ENCODE data around the gene NEDD4L.

Gene NEDD4L

GRCh38 chr18:58223717-58224424, 179.8 kb downstream of the NEDD4L start:
- peak; percentile 87 to 94 for DNase-seq
- Histone ChIP-seq H3K23ac (ENCODE audit: low read length) (no peak overlapping the region), H3K79me1 (ENCODE audit: low read length) (peaks cover 5% of the 10 kb centered on the region), H3K9me3 (ENCODE audit: insufficient read depth, low read depth, low read length) (no peaks in the 10 kb centered on the region), H3K27me3 (ENCODE audit: insufficient read depth, low read length) (no peaks in the 10 kb centered on the region), H2BK120ac (ENCODE audit: insufficient read depth, low read length, poor library complexity) (peak overlapping the region; percentile 36), H3K9ac (ENCODE audit: low read length) (no peak overlapping the region), H3K27ac (ENCODE audit: low read depth, low read length) (peak overlapping the region; percentile 79), H3K79me2 (ENCODE audit: control insufficient read depth, insufficient read depth, low read length, poor library complexity) (peaks cover 4% of the 10 kb centered on the region), H3K14ac (ENCODE audit: low read length) (peak overlapping the region; percentile 59), H2BK12ac (ENCODE audit: low read length) (peak overlapping the region; percentile 56), H3K4me3 (ENCODE audit: low read depth, low read length) (no peak overlapping the region), H3K4ac (ENCODE audit: low read depth, low read length) (peak overlapping the region; percentile 60), H4K12ac (ENCODE audit: low read depth, low read length) (peak overlapping the region; percentile 0), H3K36me3 (ENCODE audit: control insufficient read depth in 1 of 2, insufficient read depth in 2 of 2, low read length in 2 of 2) (no peaks in the 10 kb centered on the region), H3K4me2 (ENCODE audit: low read length) (peak overlapping the region; percentile 53), H2AK5ac (ENCODE audit: low read length) (no peak overlapping the region), H2BK5ac (ENCODE audit: low read depth, low read length, poor library complexity) (peak overlapping the region; percentile 13), H4K91ac (ENCODE audit: low read depth, low read length) (peak overlapping the region; percentile 16), H4K8ac (ENCODE audit: low read depth, low read length) (no peak overlapping the region), H3K4me1 (ENCODE audit: control insufficient read depth in 1 of 2, insufficient read depth in 2 of 2, low read length in 2 of 2) (peaks cover 17 to 24% of the 10 kb centered on the region in 2 experiments), H2AFZ (ENCODE audit: insufficient read depth, low read length, poor library complexity) (peak overlapping the region; percentile 47), H3K18ac (ENCODE audit: low read length) (peak overlapping the region; percentile 38)
- no CpG with 5 or more reads among the region's 15 CpGs for WGBS (ENCODE audit: extremely low coverage, insufficient coverage, insufficient read length)

- H3K4me3 ChIP-seq (ENCODE audit: low read depth, low read length) = no peak overlapping the region
- no peaks in the 10 kb centered on the region for H3K27me3 ChIP-seq (ENCODE audit: insufficient read depth, low read length)
- H4K12ac ChIP-seq (ENCODE audit: low read depth, low read length) = no peak overlapping the region
- H3K4me2 ChIP-seq (ENCODE audit: low read length) = peak overlapping the region; percentile 53
- no peak overlapping the region for H2AFZ ChIP-seq (ENCODE audit: insufficient read depth, low read length, poor library complexity)
- DNase-seq = no peak
- no peak overlapping the region for H3K14ac ChIP-seq (ENCODE audit: low read length)
- H3K9ac ChIP-seq (ENCODE audit: low read length) = no peak overlapping the region
- H3K79me1 ChIP-seq (ENCODE audit: low read length) = peaks cover 5% of the 10 kb centered on the region
- no peak overlapping the region for H3K18ac ChIP-seq (ENCODE audit: low read length)
- no peaks in the 10 kb centered on the region for H3K9me3 ChIP-seq (ENCODE audit: insufficient read depth, low read depth, low read length)
- H2AK5ac ChIP-seq (ENCODE audit: low read length) = no peak overlapping the region
- H3K36me3 ChIP-seq (ENCODE audit: control insufficient read depth in 1 of 2, insufficient read depth in 2 of 2, low read length in 2 of 2) = no peaks in the 10 kb centered on the region
- peaks cover 4% of the 10 kb centered on the region for H3K79me2 ChIP-seq (ENCODE audit: control insufficient read depth, insufficient read depth, low read length, poor library complexity)
- no peak overlapping the region for H4K91ac ChIP-seq (ENCODE audit: low read depth, low read length)
- peak overlapping the region; percentile 27 for H3K4ac ChIP-seq (ENCODE audit: low read depth, low read length)
- H2BK5ac ChIP-seq (ENCODE audit: low read depth, low read length, poor library complexity) = no peak overlapping the region
- H2BK12ac ChIP-seq (ENCODE audit: low read length) = no peak overlapping the region
- H3K4me1 ChIP-seq (ENCODE audit: control insufficient read depth in 1 of 2, insufficient read depth in 2 of 2, low read length in 2 of 2) = peaks cover 17 to 24% of the 10 kb centered on the region in 2 experiments
- peak overlapping the region; percentile 36 for H2BK120ac ChIP-seq (ENCODE audit: insufficient read depth, low read length, poor library complexity)
- peak overlapping the region; percentile 79 for H3K27ac ChIP-seq (ENCODE audit: low read depth, low read length)
- H3K23ac ChIP-seq (ENCODE audit: low read length) = no peak overlapping the region
- no CpG with 5 or more reads among the region's 2 CpGs for WGBS (ENCODE audit: extremely low coverage, insufficient coverage, insufficient read length)
- H4K8ac ChIP-seq (ENCODE audit: low read depth, low read length) = no peak overlapping the region
Observed at GRCh38 chr18:58224425-58224750, 180.4 kb downstream of the NEDD4L start.

GRCh38 chr18:58225101-58225500, 181.1 kb downstream of the NEDD4L start:
- no peak overlapping the region for H4K12ac ChIP-seq (ENCODE audit: low read depth, low read length)
- no peak overlapping the region for H3K23ac ChIP-seq (ENCODE audit: low read length)
- no peak overlapping the region for H3K14ac ChIP-seq (ENCODE audit: low read length)
- H3K36me3 ChIP-seq (ENCODE audit: control insufficient read depth in 1 of 2, insufficient read depth in 2 of 2, low read length in 2 of 2) = no peaks in the 10 kb centered on the region
- no peak overlapping the region for H2AFZ ChIP-seq (ENCODE audit: insufficient read depth, low read length, poor library complexity)
- peaks cover 5% of the 10 kb centered on the region for H3K79me1 ChIP-seq (ENCODE audit: low read length)
- H3K79me2 ChIP-seq (ENCODE audit: control insufficient read depth, insufficient read depth, low read length, poor library complexity) = peaks cover 4% of the 10 kb centered on the region
- no peak overlapping the region for H2BK120ac ChIP-seq (ENCODE audit: insufficient read depth, low read length, poor library complexity)
- H3K27ac ChIP-seq (ENCODE audit: low read depth, low read length) = no peak overlapping the region
- no peak overlapping the region for H3K4me3 ChIP-seq (ENCODE audit: low read depth, low read length)
- no peak overlapping the region for H2BK12ac ChIP-seq (ENCODE audit: low read length)
- peak overlapping the region; percentile 72 for H3K4ac ChIP-seq (ENCODE audit: low read depth, low read length)
- H3K9me3 ChIP-seq (ENCODE audit: insufficient read depth, low read depth, low read length) = no peaks in the 10 kb centered on the region
- H3K4me1 ChIP-seq (ENCODE audit: control insufficient read depth in 1 of 2, insufficient read depth in 2 of 2, low read length in 2 of 2) = peaks cover 17 to 24% of the 10 kb centered on the region in 2 experiments
- no peak overlapping the region for H2AK5ac ChIP-seq (ENCODE audit: low read length)
- H4K8ac ChIP-seq (ENCODE audit: low read depth, low read length) = no peak overlapping the region
- WGBS (ENCODE audit: extremely low coverage, insufficient coverage, insufficient read length) = no CpG with 5 or more reads among the region's 6 CpGs
- no peaks in the 10 kb centered on the region for H3K27me3 ChIP-seq (ENCODE audit: insufficient read depth, low read length)
- no peak overlapping the region for H3K4me2 ChIP-seq (ENCODE audit: low read length)
- DNase-seq = peak in 1 of 2 donors; percentile 40
- H3K18ac ChIP-seq (ENCODE audit: low read length) = no peak overlapping the region
- H4K91ac ChIP-seq (ENCODE audit: low read depth, low read length) = no peak overlapping the region
- no peak overlapping the region for H2BK5ac ChIP-seq (ENCODE audit: low read depth, low read length, poor library complexity)
- no peak overlapping the region for H3K9ac ChIP-seq (ENCODE audit: low read length)

GRCh38 chr18:58226429-58226828, 182.4 kb downstream of the NEDD4L start:
- H3K4me2 ChIP-seq (ENCODE audit: low read length) = no peak overlapping the region
- no peak overlapping the region for H2BK5ac ChIP-seq (ENCODE audit: low read depth, low read length, poor library complexity)
- H3K23ac ChIP-seq (ENCODE audit: low read length) = no peak overlapping the region
- no peak overlapping the region for H3K14ac ChIP-seq (ENCODE audit: low read length)
- H2AFZ ChIP-seq (ENCODE audit: insufficient read depth, low read length, poor library complexity) = no peak overlapping the region
- H4K91ac ChIP-seq (ENCODE audit: low read depth, low read length) = no peak overlapping the region
- H3K9ac ChIP-seq (ENCODE audit: low read length) = no peak overlapping the region
- no CpG with 5 or more reads among the region's 3 CpGs for WGBS (ENCODE audit: extremely low coverage, insufficient coverage, insufficient read length)
- peaks cover 5% of the 10 kb centered on the region for H3K79me2 ChIP-seq (ENCODE audit: control insufficient read depth, insufficient read depth, low read length, poor library complexity)
- no peak overlapping the region for H3K4me3 ChIP-seq (ENCODE audit: low read depth, low read length)
- H2BK12ac ChIP-seq (ENCODE audit: low read length) = no peak overlapping the region
- H3K4me1 ChIP-seq (ENCODE audit: control insufficient read depth in 1 of 2, insufficient read depth in 2 of 2, low read length in 2 of 2) = peaks cover 19 to 27% of the 10 kb centered on the region in 2 experiments
- H3K79me1 ChIP-seq (ENCODE audit: low read length) = peaks cover 8% of the 10 kb centered on the region
- H3K27me3 ChIP-seq (ENCODE audit: insufficient read depth, low read length) = no peaks in the 10 kb centered on the region
- no peak overlapping the region for H2AK5ac ChIP-seq (ENCODE audit: low read length)
- no peak overlapping the region for H2BK120ac ChIP-seq (ENCODE audit: insufficient read depth, low read length, poor library complexity)
- peak overlapping the region; percentile 71 for H3K4ac ChIP-seq (ENCODE audit: low read depth, low read length)
- H3K18ac ChIP-seq (ENCODE audit: low read length) = no peak overlapping the region
- no peak overlapping the region for H4K8ac ChIP-seq (ENCODE audit: low read depth, low read length)
- no peak for DNase-seq
- no peaks in the 10 kb centered on the region for H3K36me3 ChIP-seq (ENCODE audit: control insufficient read depth in 1 of 2, insufficient read depth in 2 of 2, low read length in 2 of 2)
- H4K12ac ChIP-seq (ENCODE audit: low read depth, low read length) = no peak overlapping the region
- no peaks in the 10 kb centered on the region for H3K9me3 ChIP-seq (ENCODE audit: insufficient read depth, low read depth, low read length)
- H3K27ac ChIP-seq (ENCODE audit: low read depth, low read length) = no peak overlapping the region

Measured in trophoblast cell (in vitro differentiated cells and primary cell).